ENCODE measurements around the gene KIF26B.
"Not testable (repeated sequence)": the region's sequence is repeated elsewhere in the genome, so short reads cannot be mapped to it uniquely, and the experiment has no call there.

KIF26B gene

GRCh38 chr1:245290836-245291235, 136.1 kb downstream of the KIF26B start:
- no peak for DNase-seq

GRCh38 chr1:245291351-245291750, 136.6 kb downstream of the KIF26B start:
- no peak for DNase-seq

DNA sequence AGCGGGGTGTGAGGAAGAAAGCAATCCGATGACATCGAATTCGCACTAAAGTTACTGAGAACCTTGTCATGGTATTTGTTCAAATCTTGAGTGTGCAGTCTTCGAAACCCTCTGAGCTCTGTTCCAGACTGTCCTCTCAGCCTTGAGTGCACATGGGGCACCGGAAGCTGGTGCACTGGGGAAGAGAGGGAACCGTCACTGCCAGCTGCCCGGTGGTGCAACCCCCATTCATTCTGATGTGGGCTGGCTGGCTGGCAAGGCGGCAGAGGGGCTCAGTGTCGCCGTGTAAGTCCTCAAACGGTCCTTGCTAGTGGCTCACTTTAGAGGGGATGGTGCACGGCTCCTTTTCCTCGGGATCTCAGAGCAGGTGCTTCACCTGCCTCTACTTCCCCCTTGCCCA, 137.4 kb downstream of the KIF26B start:
- DNase-seq, result no peak

DNA sequence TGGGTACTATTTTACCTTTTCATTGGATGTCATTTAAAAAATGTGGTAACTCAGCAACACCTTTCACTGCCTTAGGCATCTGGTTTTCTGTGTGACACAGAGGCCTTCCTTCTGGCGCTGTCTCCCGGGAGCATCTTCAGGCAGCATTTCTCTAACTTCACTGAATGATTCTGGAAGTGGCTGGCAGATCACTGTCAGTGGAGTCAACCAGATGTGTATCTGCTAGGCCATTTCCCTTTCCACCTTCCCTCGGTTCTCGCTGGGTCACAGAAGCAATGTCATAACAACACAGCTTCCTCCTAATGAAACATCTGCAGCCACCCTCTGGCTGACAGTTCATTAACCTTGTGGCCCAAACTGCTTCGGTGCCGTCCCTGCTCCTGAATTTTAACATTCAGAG, 137.8 kb downstream of the KIF26B start:
- DNase-seq, result no peak

DNA sequence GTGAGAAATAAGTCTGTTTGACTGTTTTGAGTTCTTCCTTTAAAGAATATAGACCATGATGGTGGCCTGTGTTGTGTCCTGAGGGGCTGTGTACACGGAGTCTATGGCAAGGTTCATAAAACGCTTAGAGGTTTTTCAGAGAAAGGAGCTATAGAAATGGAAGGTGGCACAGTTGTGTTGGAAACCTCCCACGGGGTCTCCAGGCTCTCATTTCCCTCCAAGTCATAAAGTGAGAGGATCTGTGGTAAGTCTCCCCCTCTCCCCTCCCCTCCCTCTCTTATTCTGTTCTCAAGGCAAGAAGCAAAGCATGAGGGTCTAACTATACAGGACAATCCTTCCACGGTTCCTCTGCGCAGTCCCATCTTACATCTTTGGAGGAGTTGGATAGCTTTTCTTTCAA, 139.2 kb downstream of the KIF26B start:
- DNase-seq, result no peak

GRCh38 chr1:245298781-245299180, 144.0 kb downstream of the KIF26B start:
- DNase-seq, result no peak

GRCh38 chr1:245301162-245301580, 146.4 kb downstream of the KIF26B start:
- DNase-seq, result no peak

GRCh38 chr1:245301921-245302320, 147.1 kb downstream of the KIF26B start:
- DNase-seq, result no peak

GRCh38 chr1:245304698-245305097, 149.9 kb downstream of the KIF26B start:
- no peak for DNase-seq

DNA sequence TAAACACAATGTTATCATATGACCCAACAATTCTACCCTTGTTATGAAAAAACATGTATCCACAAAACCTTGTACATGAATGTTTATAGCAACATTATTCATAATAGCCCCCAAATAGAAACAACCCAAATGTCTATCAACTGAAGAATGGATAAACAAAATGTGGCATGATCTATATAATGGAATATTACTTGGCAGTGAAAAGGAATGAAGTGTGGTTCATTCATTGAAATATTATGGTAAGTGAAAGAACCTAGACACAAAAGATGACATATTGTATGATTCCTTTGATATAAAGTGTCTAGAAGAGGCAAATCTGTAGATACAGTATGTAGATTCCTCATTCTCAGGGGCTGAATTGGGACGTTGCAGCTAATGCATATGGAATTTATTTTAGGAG, 151.2 kb downstream of the KIF26B start:
- no peak for DNase-seq

- DNase-seq, result no peak
Measured at GRCh38 chr1:245306628-245307410, 152.0 kb downstream of the KIF26B start.

- DNase-seq, result no peak
Measured at GRCh38 chr1:245310571-245311531, 156.1 kb downstream of the KIF26B start.

- DNase-seq, result no peak
Measured at GRCh38 chr1:245311887-245312536, 157.2 kb downstream of the KIF26B start.

- DNase-seq, result no peak
Measured at GRCh38 chr1:245313576-245313975, 158.8 kb downstream of the KIF26B start.

- DNase-seq, result no peak
Measured at GRCh38 chr1:245316784-245317183, 162.0 kb downstream of the KIF26B start.

DNA sequence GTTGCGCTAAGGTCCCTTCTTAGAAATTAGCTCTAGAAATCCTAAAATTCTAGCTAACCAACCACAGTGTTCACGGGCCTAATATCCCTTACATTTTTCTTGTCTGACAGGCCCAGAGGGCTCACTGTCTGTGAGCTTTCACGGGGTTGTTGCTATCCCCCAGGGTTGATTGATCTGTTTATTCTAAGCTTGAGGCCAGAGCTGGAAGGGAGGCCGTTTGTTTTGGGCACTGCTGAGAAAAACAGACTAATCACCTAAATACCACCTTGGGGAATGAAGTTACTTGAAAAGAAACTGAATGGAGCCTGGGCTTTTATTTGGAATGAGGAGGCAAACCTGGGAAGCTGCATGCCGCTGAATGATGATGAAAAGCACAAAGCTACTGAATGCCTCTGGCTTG, 162.4 kb downstream of the KIF26B start:
- no peak for DNase-seq

DNA sequence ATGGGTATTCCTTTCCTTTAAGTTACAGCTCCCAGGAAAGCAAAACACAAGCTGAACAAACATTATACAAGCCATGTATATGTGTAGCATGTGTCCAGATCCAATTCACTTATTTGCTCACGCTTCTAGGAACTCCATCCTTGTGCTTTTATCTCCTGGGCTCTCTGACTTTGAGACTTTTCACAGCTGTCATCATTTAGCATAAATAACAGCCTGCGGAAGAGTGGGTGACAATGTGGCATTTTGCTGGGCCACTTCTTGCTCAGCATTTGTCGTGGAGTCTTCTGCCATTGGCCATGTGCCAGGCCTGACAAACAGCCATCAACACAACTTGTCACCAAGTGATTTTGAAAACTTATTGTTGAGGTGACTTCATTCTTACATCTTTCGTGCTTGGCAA, 164.3 kb downstream of the KIF26B start:
- DNase-seq, result no peak

GRCh38 chr1:245322673-245323072, 167.9 kb downstream of the KIF26B start:
- no peak for DNase-seq

- not testable (repeated sequence) for DNase-seq
Measured at GRCh38 chr1:245323765-245324164, 169.0 kb downstream of the KIF26B start.

DNA sequence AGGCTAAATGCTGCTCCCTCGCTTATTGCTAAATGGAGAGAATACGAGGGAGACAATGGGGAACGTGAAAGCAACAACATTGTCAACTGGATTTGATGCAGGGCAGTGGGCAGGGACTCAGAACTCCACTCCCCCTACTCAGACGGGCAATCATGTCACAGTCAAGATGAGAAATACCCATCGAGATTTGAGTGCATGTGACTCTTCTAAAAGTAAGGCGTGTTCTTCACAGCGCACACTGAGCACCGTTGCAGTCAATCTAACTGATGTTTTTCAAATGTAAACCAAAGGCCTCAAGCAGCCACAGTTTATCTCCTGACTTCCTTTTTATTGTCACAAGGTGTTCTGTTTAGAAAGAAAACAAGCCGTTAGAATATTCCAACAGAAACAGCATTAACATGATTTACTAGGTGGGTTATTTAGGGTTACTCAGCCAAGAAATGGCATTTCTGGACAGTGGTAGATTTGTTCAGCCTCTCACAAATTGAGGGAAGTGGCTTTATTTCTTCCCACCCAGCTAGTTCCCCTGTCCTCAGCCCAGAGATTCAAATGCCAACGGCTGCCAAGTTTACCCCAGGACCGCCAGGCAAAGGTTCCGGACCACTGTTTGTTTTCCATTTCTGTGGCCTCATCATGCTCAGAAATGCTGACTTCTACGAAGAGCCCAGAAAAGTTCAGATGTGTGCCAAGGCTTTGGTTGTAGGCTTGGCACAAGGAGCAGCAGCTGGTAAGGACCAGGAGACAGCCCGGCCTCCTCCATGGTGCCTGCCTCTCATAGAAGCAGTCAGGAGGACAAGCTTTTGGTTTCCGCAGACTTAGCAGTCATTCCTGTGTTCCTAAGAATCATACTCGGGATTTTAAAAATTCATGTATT, 171.4 kb downstream of the KIF26B start:
- no peak for DNase-seq

GRCh38 chr1:245327360-245327759, 172.6 kb downstream of the KIF26B start:
- no peak for DNase-seq

DNA sequence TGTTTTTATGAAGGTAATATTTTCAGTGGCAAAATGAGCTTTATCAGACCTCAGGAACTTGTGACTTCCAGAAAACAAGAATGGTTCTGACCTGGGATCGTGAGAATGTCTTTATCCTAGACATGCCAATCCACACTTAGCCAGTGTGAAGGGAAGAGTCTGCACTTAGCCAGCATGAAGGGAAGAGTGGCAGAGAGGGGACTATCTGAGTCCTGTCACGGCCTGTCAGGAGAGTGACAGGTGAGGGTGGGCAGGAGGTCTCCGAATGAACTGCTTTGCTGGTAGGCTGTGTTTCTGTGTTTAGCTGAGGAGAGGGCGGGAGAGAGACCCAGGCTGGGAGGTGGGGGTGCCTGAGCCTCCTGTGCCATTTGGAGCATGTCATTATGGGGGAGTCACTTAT, 173.1 kb downstream of the KIF26B start:
- no peak for DNase-seq

Data from CD4-positive, alpha-beta T cell treated with Interleukin-12 subunit alpha and Interleukin-12 subunit beta, for 1 hour (primary cell).